Heart left ventricle (tissue), 13 donors: ENCODE data around the gene PRSS16.

Experiments used
- POLR2A ChIP-seq, 2 donors: fragments of 450-650 bp; IDR thresholded peaks; one replicate each; pipeline ENCODE4 v1.6.1; 2017; ENCODE audit warnings: antibody characterized with exemption in 2 of 2, mild to moderate bottlenecking in 2 of 2, moderate library complexity in 2 of 2
- TF ChIP-seq, protein P1 (sequence below), 12 donors: fragments of 200-600 bp; sonication (generic) in 4 of 12; IDR thresholded peaks; one replicate each; pipeline versions ENCODE4 v1.5.0 to v1.8.0; 2018 to 2022; ENCODE audit warnings: antibody characterized with exemption in 12 of 12, mild to moderate bottlenecking in 5 of 12
- donor health status: ischemic (EF 13 %, LVEDD 7.1; RV severe dilation, severe dysfunction).
- donor health status: DM: no; HTN: yes; CAD: no.
- donor health status: DM: no; HTN: no; CAD: no.
- donor health status: ischemic (EF 25% LVEDD 6.9; RV normal size, moderate dysfunction).
- donor health status: ischemic (EF 25% LVEDD 5.7; RV mildly dilated, moderate dysfunction).
- donor health status: ischemic (EF 35%, LVEDD 5.7; RV mildly dilated, moderate dysfunction).
- donor health status: nonischemic (EF 11% LVEDD 7.7; RV severe dilation, severe dysfunction).
- donor health status: DM: yes; HTN: yes; CAD: no.
- donor health status: PGD.
- donor health status: ischemic (EF 29% LVEDD 5.4; RV normal size, mild dysfunction).
- donor health status: nonischemic (EF 23%, LVEDD 6.1; RV moderate dilation, normal function).

- TF ChIP-seq, protein P1, sequence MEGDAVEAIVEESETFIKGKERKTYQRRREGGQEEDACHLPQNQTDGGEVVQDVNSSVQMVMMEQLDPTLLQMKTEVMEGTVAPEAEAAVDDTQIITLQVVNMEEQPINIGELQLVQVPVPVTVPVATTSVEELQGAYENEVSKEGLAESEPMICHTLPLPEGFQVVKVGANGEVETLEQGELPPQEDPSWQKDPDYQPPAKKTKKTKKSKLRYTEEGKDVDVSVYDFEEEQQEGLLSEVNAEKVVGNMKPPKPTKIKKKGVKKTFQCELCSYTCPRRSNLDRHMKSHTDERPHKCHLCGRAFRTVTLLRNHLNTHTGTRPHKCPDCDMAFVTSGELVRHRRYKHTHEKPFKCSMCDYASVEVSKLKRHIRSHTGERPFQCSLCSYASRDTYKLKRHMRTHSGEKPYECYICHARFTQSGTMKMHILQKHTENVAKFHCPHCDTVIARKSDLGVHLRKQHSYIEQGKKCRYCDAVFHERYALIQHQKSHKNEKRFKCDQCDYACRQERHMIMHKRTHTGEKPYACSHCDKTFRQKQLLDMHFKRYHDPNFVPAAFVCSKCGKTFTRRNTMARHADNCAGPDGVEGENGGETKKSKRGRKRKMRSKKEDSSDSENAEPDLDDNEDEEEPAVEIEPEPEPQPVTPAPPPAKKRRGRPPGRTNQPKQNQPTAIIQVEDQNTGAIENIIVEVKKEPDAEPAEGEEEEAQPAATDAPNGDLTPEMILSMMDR (IDR thresholded peaks at IDR 0.05), result no peak
- no peak for TF ChIP-seq POLR2A (IDR thresholded peaks at IDR 0.05)
Observed at GRCh38 chr6:27214126-27214601, 33.3 kb upstream of the PRSS16 start.
